ENCODE results near the gene POLE. TPM values are rescaled to one million over a fixed set of nuclear protein-coding genes. Genes with fewer than 3 reads are reported as not detected.

Gene POLE
- total RNA-seq, 4 donors from 2014 or later, result 25.8 to 66.0 (median 36.9) TPM

GRCh38 chr12:132618683-132619043 lies 68.5 kb downstream of the POLE start, which contains the start of gene P2RX2:
TSS of gene P2RX2 (plus strand) at chr12:132618776. CDS start at chr12:132618817, 41 bp downstream.
- no peak within 1 kb of the TSS for H3K4me3 ChIP-seq (ENCODE audit: low read depth, poor library complexity, severe bottlenecking)
- TF ChIP-seq POLR2A (IDR thresholded peaks at IDR 0.05) (no peak), CTCF (IDR thresholded peaks at IDR 0.05) (no peak)
- no CpG with 5 or more reads among the region's 49 CpGs for whole genome bisulfite sequencing, 2 donors
- intact Hi-C loops (cut with DNase I; ENCODE audit: low total_unique reads), result loop anchor here (10.0 kb wide), 1 partner anchor 204 kb away; no protein-coding TSS in a partner anchor
- DNase-seq (ENCODE audit: low spot score in 2 of 2), result no peak

- WGBS, 2 donors, result 8 to 9% methylated on average over 31 to 42 of the region's 51 CpGs
- no peak for DNase-seq (ENCODE audit: low spot score in 2 of 2)
Measured at GRCh38 chr12:132617822-132618682, 69.1 kb downstream of the POLE start.

GRCh38 chr12:132617135-132617701 lies 69.9 kb downstream of the POLE start:
- TF ChIP-seq CTCF (IDR thresholded peaks at IDR 0.05) (no peak), POLR2A (IDR thresholded peaks at IDR 0.05) (no peak)
- intact Hi-C loops (cut with DNase I; ENCODE audit: low total_unique reads), result loop anchor here (10.0 kb wide), 1 partner anchor 202 kb away; no protein-coding TSS in a partner anchor
- 88 to 96% methylated on average over 4 of the region's 4 CpGs for WGBS, 2 donors
- no peak for DNase-seq (ENCODE audit: low spot score in 2 of 2)
- H3K4me3 ChIP-seq (ENCODE audit: low read depth, poor library complexity, severe bottlenecking), result no peak overlapping the region

More at GRCh38 chr12:132617822-132618682, 69.1 kb downstream of the POLE start:
- H3K4me3 ChIP-seq (ENCODE audit: low read depth, poor library complexity, severe bottlenecking), result no peak overlapping the region
- intact Hi-C loops (cut with DNase I; ENCODE audit: low total_unique reads), result loop anchor here (10.0 kb wide), 1 partner anchor 203 kb away; no protein-coding TSS in a partner anchor
- TF ChIP-seq CTCF (IDR thresholded peaks at IDR 0.05), result no peak
- TF ChIP-seq POLR2A (IDR thresholded peaks at IDR 0.05), result no peak

- intact Hi-C loops (cut with DNase I; ENCODE audit: low total_unique reads), result loop anchor here (10.0 kb wide), 1 partner anchor 201 kb away; no protein-coding TSS in a partner anchor
- TF ChIP-seq CTCF (IDR thresholded peaks at IDR 0.05) (no peak), POLR2A (IDR thresholded peaks at IDR 0.05) (no peak)
- no peak for DNase-seq (ENCODE audit: low spot score in 2 of 2)
- no peak overlapping the region for H3K4me3 ChIP-seq (ENCODE audit: low read depth, poor library complexity, severe bottlenecking)
- 74 to 81% methylated on average over 16 of the region's 16 CpGs for WGBS, 2 donors
Measured at GRCh38 chr12:132615579-132616038, 71.5 kb downstream of the POLE start.

GRCh38 chr12:132614861-132615578 lies 72.1 kb downstream of the POLE start:
- WGBS, 2 donors, result 30% methylated on average over 18 of the region's 18 CpGs
- TF ChIP-seq POLR2A (IDR thresholded peaks at IDR 0.05) (no peak), CTCF (IDR thresholded peaks at IDR 0.05) (peak in 1 of 3 donors; percentile 26)

More at GRCh38 chr12:132614861-132615578, 72.1 kb downstream of the POLE start:
- intact Hi-C loops (cut with DNase I; ENCODE audit: low total_unique reads), result loop anchor here (10.0 kb wide), 1 partner anchor 200 kb away; no protein-coding TSS in a partner anchor
- DNase-seq (ENCODE audit: low spot score in 2 of 2), result peak; percentile 70 to 96
- H3K4me3 ChIP-seq (ENCODE audit: low read depth, poor library complexity, severe bottlenecking), result no peak overlapping the region

Measured in lower leg skin (tissue), 4 donors.